HL-60 (cell line): ENCODE data around the gene ROGDI.

Experiments
- DNase-seq, 2 experiments: peaks; one replicate each; pipeline ENCODE4 v3.0.0-alpha.2; 2010 to 2020; ENCODE audit warnings: low read depth in 1 of 2, low spot score in 1 of 2
- H3K27ac ChIP-seq: fragments of 250-450 bp; sonication (Bioruptor Pico); replicated peaks from 2 replicates; pipeline ENCODE4 v1.5.1; 2020; ENCODE audit warnings: mild to moderate bottlenecking, moderate library complexity
- H3K27me3 ChIP-seq: fragments of 250-450 bp; sonication (Bioruptor Pico); 2 replicates; pipeline ENCODE4 v1.5.1; 2021; ENCODE audit warnings: mild to moderate bottlenecking, moderate library complexity; ENCODE audit not compliant: insufficient read depth, poor library complexity, severe bottlenecking
- H3K4me3 ChIP-seq: replicated peaks from 2 replicates; pipeline ENCODE4 v1.5.1; 2011; ENCODE audit warnings: mild to moderate bottlenecking, control low read depth, low read length; ENCODE audit not compliant: insufficient read depth
- CTCF ChIP-seq: IDR thresholded peaks from one replicate; pipeline ENCODE4 v1.5.1; 2011; ENCODE audit warnings: low read length, control low read depth, inconsistent platforms; ENCODE audit not compliant: insufficient read depth
- GABPA ChIP-seq: IDR thresholded peaks from 2 replicates; pipeline ENCODE4 v1.6.1; 2012; ENCODE audit warnings: low read depth
- POLR2AphosphoS5 ChIP-seq: IDR thresholded peaks from 2 replicates; pipeline ENCODE4 v1.6.1; 2012; ENCODE audit warnings: low read depth
- REST ChIP-seq: IDR thresholded peaks from 2 replicates; pipeline ENCODE4 v1.6.1; 2012; ENCODE audit warnings: low read depth; ENCODE audit not compliant: insufficient replicate concordance
- SPI1 ChIP-seq: IDR thresholded peaks from 2 replicates; pipeline ENCODE4 v1.6.1; 2012; ENCODE audit warnings: low read depth, mild to moderate bottlenecking, borderline replicate concordance

The ROGDI gene

GRCh38 chr16:4830408-4830807 is 28.0 kb upstream of the ROGDI start:
- Histone ChIP-seq H3K27me3 (no peaks in the 10 kb centered on the region), H3K27ac (no peak overlapping the region), H3K4me3 (no peak overlapping the region)
- no peak for TF ChIP-seq GABPA
- no peak for DNase-seq

- TF ChIP-seq POLR2AphosphoS5 (no peak), GABPA (no peak), CTCF (no peak)
Observed at GRCh38 chr16:4828567-4829321, 26.3 kb upstream of the ROGDI start.

GRCh38 chr16:4826980-4827379 is 24.5 kb upstream of the ROGDI start:
- Histone ChIP-seq H3K4me3 (no peak overlapping the region), H3K27ac (no peak overlapping the region), H3K27me3 (no peaks in the 10 kb centered on the region)
- no peak for DNase-seq
- TF ChIP-seq SPI1 (no peak), POLR2AphosphoS5 (no peak), GABPA (no peak), REST (no peak), CTCF (no peak)

More at GRCh38 chr16:4828567-4829321, 26.3 kb upstream of the ROGDI start:
- no peak for DNase-seq
- Histone ChIP-seq H3K4me3 (no peak overlapping the region), H3K27ac (no peak overlapping the region), H3K27me3 (no peaks in the 10 kb centered on the region)

GRCh38 chr16:4826526-4826925 is 24.1 kb upstream of the ROGDI start:
- H3K4me3 ChIP-seq = no peak overlapping the region
- no peak for DNase-seq
- TF ChIP-seq GABPA (no peak), REST (no peak), SPI1 (no peak), CTCF (no peak), POLR2AphosphoS5 (no peak)
- H3K27me3 ChIP-seq = no peaks in the 10 kb centered on the region
- no peak overlapping the region for H3K27ac ChIP-seq
